IMR-90 (cell line): ENCODE measurements around the gene MTHFD2L. TPM values are rescaled to one million over a fixed set of nuclear protein-coding genes. Genes with fewer than 3 reads are reported as not detected.

Experiments used
- ATAC-seq: fragments of 200-7000 bp; cut with Tn5 transposase; 2 replicates; pipeline ENCODE4 v1.9.1; 2020; ENCODE audit warnings: low read depth, mild to moderate bottlenecking, moderate library complexity
- BruUV-seq: library from RNA; stranded (reverse); fragments of 400-500 nt; replicated peaks from 2 replicates; lab custom pipeline; 2021; lab: Mats Ljungman, UMichigan
- CTCF ChIA-PET: fragments of 300-600 bp; formaldehyde crosslinking; extraction: SDS; loops from one replicate; lab custom pipeline; 2021; ENCODE audit warnings: antibody characterized with exemption; lab: Yijun Ruan, JAX
- POLR2A ChIA-PET: fragments of 300-600 bp; sonication (Branson Sonifier 250); formaldehyde crosslinking; loops from one replicate; lab custom pipeline; 2022; ENCODE audit warnings: antibody characterized with exemption; ENCODE audit not compliant: unreplicated experiment; lab: Charles Lee
- DNase-seq: peaks from one replicate; pipeline ENCODE4 v3.0.0; 2013
- H2AFZ ChIP-seq: replicated peaks from 2 replicates; pipeline ENCODE3; 2013; ENCODE audit warnings: low read length, mild to moderate bottlenecking; ENCODE audit not compliant: poor library complexity
- H2AK5ac ChIP-seq: 2 replicates; pipeline ENCODE4 v1.6.1; 2013; ENCODE audit warnings: low read depth, low read length, inconsistent platforms
- H2AK9ac ChIP-seq: replicated peaks from 2 replicates; pipeline ENCODE3; 2013; ENCODE audit warnings: mild to moderate bottlenecking, low read depth, low read length, moderate library complexity; ENCODE audit not compliant: poor library complexity
- H2BK120ac ChIP-seq: 2 replicates; pipeline ENCODE4 v1.6.1; 2013; ENCODE audit warnings: low read depth, low read length, inconsistent platforms
- H2BK15ac ChIP-seq: 3 replicates; pipeline ENCODE4 v1.6.1; 2013; ENCODE audit warnings: low read depth, low read length, inconsistent platforms
- H2BK20ac ChIP-seq: 2 replicates; pipeline ENCODE4 v1.6.1; 2013; ENCODE audit warnings: low read depth, mild to moderate bottlenecking, inconsistent platforms, low read length, moderate library complexity
- H2BK5ac ChIP-seq: 2 replicates; pipeline ENCODE4 v1.6.1; 2013; ENCODE audit warnings: mild to moderate bottlenecking, low read depth, low read length, inconsistent platforms; ENCODE audit not compliant: poor library complexity, severe bottlenecking
- H3K14ac ChIP-seq: replicated peaks from 2 replicates; pipeline ENCODE4 v1.6.1; 2013; ENCODE audit warnings: low read depth, low read length, inconsistent platforms
- H3K18ac ChIP-seq: 2 replicates; pipeline ENCODE4 v1.6.1; 2013; ENCODE audit warnings: low read depth, low read length, control low read depth
- H3K23ac ChIP-seq: 2 replicates; pipeline ENCODE4 v1.6.1; 2013; ENCODE audit warnings: low read depth, low read length, inconsistent platforms
- H3K27ac ChIP-seq: 2 replicates; pipeline ENCODE4 v1.5.1; 2013; ENCODE audit warnings: mild to moderate bottlenecking, control low read depth, low read length; ENCODE audit not compliant: insufficient read depth
- H3K27me3 ChIP-seq: 2 replicates; pipeline ENCODE4 v1.6.1; 2013; ENCODE audit warnings: low read length; ENCODE audit not compliant: control insufficient read depth, insufficient read depth
- H3K36me3 ChIP-seq: 2 replicates; pipeline ENCODE4 v1.6.1; 2013; ENCODE audit warnings: low read length, mixed read lengths; ENCODE audit not compliant: control insufficient read depth, insufficient read depth
- H3K4ac ChIP-seq: 2 replicates; pipeline ENCODE4 v1.6.1; 2013; ENCODE audit warnings: low read depth, low read length, inconsistent platforms
- H3K4me1 ChIP-seq: 2 replicates; pipeline ENCODE4 v1.6.1; 2013; ENCODE audit warnings: low read length, mixed read lengths; ENCODE audit not compliant: control insufficient read depth, insufficient read depth
- H3K4me2 ChIP-seq: 2 replicates; pipeline ENCODE4 v1.6.1; 2013; ENCODE audit warnings: low read depth, mild to moderate bottlenecking, control low read depth, low read length, moderate library complexity
- H3K4me3 ChIP-seq: 2 replicates; pipeline ENCODE4 v1.5.1; 2013; ENCODE audit warnings: low read depth, mild to moderate bottlenecking, control low read depth, low read length, moderate library complexity; ENCODE audit not compliant: insufficient read depth
- H3K56ac ChIP-seq: 2 replicates; pipeline ENCODE4 v1.6.1; 2013; ENCODE audit warnings: low read length, inconsistent platforms; ENCODE audit not compliant: insufficient read depth; ENCODE audit errors: extremely low read depth
- H3K79me1 ChIP-seq, 2 experiments: 2 replicates each; pipeline ENCODE4 v1.6.1; 2013; ENCODE audit warnings: low read length in 2 of 2, inconsistent platforms in 1 of 2, low read depth in 1 of 2
- H3K9ac ChIP-seq: 2 replicates; pipeline ENCODE4 v1.6.1; 2013; ENCODE audit warnings: low read depth, low read length, control low read depth
- H3K9me1 ChIP-seq: 2 replicates; pipeline ENCODE4 v1.6.1; 2013; ENCODE audit warnings: low read length, inconsistent platforms; ENCODE audit not compliant: insufficient read depth
- H3K9me3 ChIP-seq: 2 replicates; pipeline ENCODE4 v1.6.1; 2013; ENCODE audit warnings: low read length; ENCODE audit not compliant: control insufficient read depth, insufficient read depth
- H4K20me1 ChIP-seq: 2 replicates; pipeline ENCODE4 v1.6.1; 2013; ENCODE audit warnings: low read length, inconsistent platforms; ENCODE audit not compliant: insufficient read depth
- H4K5ac ChIP-seq: 2 replicates; pipeline ENCODE4 v1.6.1; 2013; ENCODE audit warnings: mild to moderate bottlenecking, low read depth, low read length, control low read depth
- H4K8ac ChIP-seq, 2 experiments: 2 replicates each; pipeline ENCODE4 v1.6.1; 2013; ENCODE audit warnings: low read depth in 2 of 2, low read length in 2 of 2, control low read depth in 1 of 2, inconsistent platforms in 1 of 2
- H4K91ac ChIP-seq: 2 replicates; pipeline ENCODE4 v1.6.1; 2013; ENCODE audit warnings: low read depth, low read length, inconsistent platforms; ENCODE audit not compliant: insufficient read depth
- MAFK ChIP-seq: IDR thresholded peaks from 2 replicates; pipeline ENCODE4 v1.6.1; 2012; ENCODE audit warnings: low read depth, low read length, improper control_type of control experiment
- POLR2A ChIP-seq: IDR thresholded peaks from 2 replicates; pipeline ENCODE4 v1.6.1; 2012; ENCODE audit warnings: mild to moderate bottlenecking, low read depth, low read length
- WGBS, 2 experiments: methylation state at CpG; one replicate each; pipeline versions ENCODE4 v1.1.5 to v1.1.7; 2013; ENCODE audit warnings: missing lambda C conversion rate in 2 of 2; ENCODE audit not compliant: insufficient read length in 1 of 2; ENCODE audit errors: extremely low coverage in 2 of 2; 5-methylcytosine and 5-hydroxymethylcytosine counted together
- dilution Hi-C: fragments of 300-500 bp; cut with HindIII; formaldehyde crosslinking; loops from one replicate; pipeline ENCODE4 v1.14.3; 2018; ENCODE audit warnings: low sequenced_read_pairs; ENCODE audit not compliant: unreplicated experiment
- in situ Hi-C: fragments of 300-500 bp; cut with MboI; formaldehyde crosslinking; loops from 3 replicates; pipeline ENCODE4 v1.14.3; 2019; ENCODE audit warnings: low sequenced_read_pairs, inconsistent platforms, mixed read lengths
- intact Hi-C: fragments of 100-400 bp; cut with micrococcal nuclease; formaldehyde crosslinking; loops from 2 replicates; pipeline ENCODE4 v1.10.0; 2022
- polyA plus RNA-seq, 3 experiments: library from polyadenylated mRNA; depleted of rRNA; stranded (reverse); fragments of >200 nt; gene quantifications; 2 replicates each; pipeline ENCODE4 v1.2.3, GENCODE V29; 2012; ENCODE audit warnings: low replicate concordance in 1 of 3
- total RNA-seq: library from RNA; depleted of rRNA; stranded (reverse); fragments of >200 nt; gene quantifications from 2 replicates; pipeline ENCODE4 v1.2.3, GENCODE V29; 2012

MTHFD2L gene
- total and polyA plus RNA-seq, 2 of the 4 experiments (the other 2 are of a cell fraction), result 2.8 to 4.3 TPM

- BruUV-seq, result no TSS peak
- Histone ChIP-seq H3K56ac (no peak overlapping the region), H3K27me3 (no peaks in the 10 kb centered on the region), H4K8ac (no peak overlapping the region; a peak in 1 of 4 replicates), H4K91ac (no peak overlapping the region; the same call in 1 of the 2 replicates), H3K4me1 (peaks cover 10% of the 10 kb centered on the region), H3K18ac (0 out of 2 replicates have a peak overlapping the region, but pooled peaks have one; percentile 6), H4K20me1 (peaks cover 3% of the 10 kb centered on the region; the same call in 1 of the 2 replicates), H3K4me2 (peak overlapping the region; percentile 35; the same call in 1 of the 2 replicates), H2BK120ac (peak overlapping the region; percentile 8), H3K23ac (no peak overlapping the region), H3K9me3 (no peaks in the 10 kb centered on the region), H3K79me1 (no peaks in the 10 kb centered on the region), H2AFZ (no peak overlapping the region), H3K14ac (peak overlapping the region; percentile 10; the same call in 1 of the 2 replicates), H3K4ac (no peak overlapping the region), H2AK5ac (no peak overlapping the region), H2BK5ac (peak overlapping the region; percentile 37), H3K9ac (no peak overlapping the region; the same call in 1 of the 2 replicates), H2BK15ac (no peak overlapping the region), H4K5ac (no peak overlapping the region), H3K9me1 (no peaks in the 10 kb centered on the region; the same call in none of the 2 replicates), H3K36me3 (no peaks in the 10 kb centered on the region), H3K4me3 (no peak overlapping the region), H3K27ac (no peak overlapping the region), H2AK9ac (no peak overlapping the region), H2BK20ac (peak overlapping the region; percentile 28; the same call in 1 of the 2 replicates)
- in situ Hi-C loops (loop anchor here (10.0 to 25.0 kb wide), 2 partner anchors 384 to 796 kb away; no protein-coding TSS in a partner anchor), dilution Hi-C loops (no loop called here), intact Hi-C loops (no loop called here)
- ATAC-seq, result no peak
- TF ChIP-seq MAFK, result peak; percentile 94
- TF ChIP-seq POLR2A, result no peak
- CTCF ChIA-PET, result interaction anchor here (0.7 to 2.5 kb wide), 2 partner anchors 26 to 54 kb away, joined by 3 to 6 read pairs; no protein-coding TSS in a partner anchor
- POLR2A ChIA-PET, result no interaction called here
- whole genome bisulfite sequencing, 2 experiments, result no CpG with 5 or more reads among the region's 1 CpG
- no peak for DNase-seq
These were observed 49.3 kb upstream of the MTHFD2L start for GRCh38 chr4:74108457-74109115.
